Spinal cord (tissue), 10 donors: ENCODE data around the gene DISC1. TPM values are rescaled to one million over a fixed set of nuclear protein-coding genes. Genes with fewer than 3 reads are reported as not detected.
"Not testable (repeated sequence)": the region's sequence is repeated elsewhere in the genome, so short reads cannot be mapped to it uniquely, and the experiment has no call there.

Experiments
- DNase-seq, 6 donors: peaks; one replicate each; pipeline versions ENCODE4 v3.0.0 to v3.0.0-alpha.2; 2013 to 2015; ENCODE audit warnings: low spot score in 6 of 6, low read depth in 4 of 6
- H3K27ac ChIP-seq: one replicate; pipeline ENCODE4 v1.5.1; 2013; ENCODE audit warnings: low read depth, low read length, control low read depth
- H3K27me3 ChIP-seq: one replicate; pipeline ENCODE4 v1.6.1; 2013; ENCODE audit warnings: low read length; ENCODE audit not compliant: control insufficient read depth, insufficient read depth
- H3K36me3 ChIP-seq: one replicate; pipeline ENCODE4 v1.6.1; 2013; ENCODE audit warnings: low read length; ENCODE audit not compliant: control insufficient read depth, insufficient read depth
- H3K4me1 ChIP-seq: one replicate; pipeline ENCODE4 v1.6.1; 2013; ENCODE audit warnings: low read length; ENCODE audit not compliant: control insufficient read depth, insufficient read depth
- H3K4me3 ChIP-seq: one replicate; pipeline ENCODE4 v1.5.1; 2013; ENCODE audit warnings: low read depth, low read length, control low read depth
- H3K9me3 ChIP-seq: one replicate; pipeline ENCODE4 v1.6.1; 2013; ENCODE audit warnings: low read length; ENCODE audit not compliant: control insufficient read depth, insufficient read depth
- WGBS: methylation state at CpG from one replicate; pipeline ENCODE4 v1.1.5; 2013; ENCODE audit warnings: missing lambda C conversion rate; ENCODE audit not compliant: insufficient coverage; 5-methylcytosine and 5-hydroxymethylcytosine counted together
- polyA plus RNA-seq, 2 donors: library from polyadenylated mRNA; unstranded; fragments of 120-200 nt; gene quantifications; one replicate each; pipeline ENCODE4 v1.2.1, GENCODE V29; 2013; ENCODE audit not compliant: insufficient read length in 2 of 2
- total RNA-seq, 2 donors: library from RNA; depleted of rRNA in 1 of 2; stranded (reverse); fragments of 120-200 nt in 1 of 2; fragments of >200 nt in 1 of 2; gene quantifications; one replicate each; pipeline versions ENCODE4 v1.2.3 to v1.2.4, GENCODE V29; 2013 to 2014
- donor health status: healthy.

Gene DISC1
- total and polyA plus RNA-seq, 4 donors = 8.3 to 22.1 (median 13.7) TPM

- no peak overlapping the region for H3K4me3 ChIP-seq
- no peaks in the 10 kb centered on the region for H3K4me1 ChIP-seq
- DNase-seq = no peak
- H3K9me3 ChIP-seq = no peaks in the 10 kb centered on the region
- no peaks in the 10 kb centered on the region for H3K27me3 ChIP-seq
- H3K27ac ChIP-seq = no peak overlapping the region
- no peaks in the 10 kb centered on the region for H3K36me3 ChIP-seq
Measured at GRCh38 chr1:231964961-231965360, 338.4 kb downstream of the DISC1 start.

DNA sequence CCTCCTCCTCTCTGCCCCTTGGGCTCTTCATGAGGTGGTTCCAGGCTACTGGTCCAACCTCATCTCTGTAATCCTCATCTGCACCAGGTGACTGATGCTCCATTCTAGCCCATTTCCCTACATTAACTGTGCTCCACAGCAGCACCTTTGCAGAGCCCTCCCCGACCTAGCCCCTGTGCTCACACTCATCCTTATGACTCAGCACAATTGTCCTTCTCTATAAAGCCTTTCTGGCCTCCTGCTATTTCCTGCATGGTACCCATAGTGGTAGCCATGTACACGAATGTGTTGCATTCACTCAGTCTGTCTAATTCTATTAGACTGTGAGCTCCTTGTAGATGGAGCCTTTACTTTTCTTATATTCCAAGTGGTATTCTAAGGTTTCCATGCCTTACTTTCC is 339.0 kb downstream of the DISC1 start:
- no peaks in the 10 kb centered on the region for H3K27me3 ChIP-seq
- H3K9me3 ChIP-seq = no peaks in the 10 kb centered on the region
- 76% methylated on average over 2 of the region's 2 CpGs for WGBS
- H3K36me3 ChIP-seq = no peaks in the 10 kb centered on the region
- no peaks in the 10 kb centered on the region for H3K4me1 ChIP-seq
- no peak overlapping the region for H3K4me3 ChIP-seq
- no peak overlapping the region for H3K27ac ChIP-seq
- no peak for DNase-seq

DNA sequence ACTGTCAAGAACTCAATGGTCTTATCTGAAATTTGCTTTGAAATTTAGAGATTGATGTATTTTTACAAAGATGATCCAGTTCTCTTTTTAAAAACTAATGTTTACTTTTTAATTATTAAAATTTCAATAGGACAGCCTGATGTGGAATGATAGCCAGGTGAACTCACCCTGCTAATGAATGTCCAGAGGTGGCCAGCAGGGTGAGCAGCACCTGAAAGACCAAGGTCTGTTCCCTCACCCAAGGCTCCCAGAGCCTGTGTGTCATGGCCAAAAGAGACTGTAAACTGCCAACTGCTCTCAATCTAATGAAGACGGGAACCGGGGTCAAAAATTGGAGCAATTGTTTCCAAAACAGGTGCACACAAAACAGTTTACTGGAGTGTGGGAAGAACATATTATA is 340.4 kb downstream of the DISC1 start:
- H3K4me1 ChIP-seq = no peaks in the 10 kb centered on the region
- no peaks in the 10 kb centered on the region for H3K36me3 ChIP-seq
- no peak overlapping the region for H3K27ac ChIP-seq
- H3K9me3 ChIP-seq = no peaks in the 10 kb centered on the region
- DNase-seq = no peak
- no peak overlapping the region for H3K4me3 ChIP-seq
- H3K27me3 ChIP-seq = no peaks in the 10 kb centered on the region
- WGBS = no CpG with 5 or more reads among the region's 2 CpGs

DNA sequence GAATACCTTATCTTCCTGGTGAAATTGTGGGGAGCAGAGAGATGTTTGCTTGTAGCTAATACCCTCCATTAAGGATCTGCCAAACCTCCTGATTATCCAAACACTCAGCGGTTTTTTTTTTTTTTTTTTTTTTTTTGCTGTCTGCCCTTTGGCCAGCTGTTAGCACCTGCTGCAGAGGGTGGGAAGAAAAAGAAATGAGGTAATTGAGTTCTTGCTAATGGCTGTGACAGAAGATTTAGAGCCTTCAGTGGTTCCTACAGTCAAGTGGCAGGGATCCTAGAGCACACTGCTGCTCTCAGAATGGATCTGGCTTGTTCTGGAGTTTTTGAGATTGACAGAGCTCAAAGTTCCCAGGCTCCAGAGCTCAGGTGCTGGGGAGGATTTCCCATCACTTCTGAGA is 342.5 kb downstream of the DISC1 start:
- H3K4me3 ChIP-seq = no peak overlapping the region
- no peaks in the 10 kb centered on the region for H3K36me3 ChIP-seq
- WGBS = no CpG with 5 or more reads among the region's 1 CpG
- H3K9me3 ChIP-seq = no peaks in the 10 kb centered on the region
- no peaks in the 10 kb centered on the region for H3K27me3 ChIP-seq
- no peaks in the 10 kb centered on the region for H3K4me1 ChIP-seq
- no peak overlapping the region for H3K27ac ChIP-seq
- DNase-seq = no peak

GRCh38 chr1:231969761-231970160 is 343.2 kb downstream of the DISC1 start:
- not testable (repeated sequence) for H3K4me3 ChIP-seq, H3K27ac ChIP-seq, DNase-seq, H3K9me3 ChIP-seq, H3K4me1 ChIP-seq, H3K36me3 ChIP-seq, H3K27me3 ChIP-seq
- WGBS = no CpG with 5 or more reads among the region's 5 CpGs

DNA sequence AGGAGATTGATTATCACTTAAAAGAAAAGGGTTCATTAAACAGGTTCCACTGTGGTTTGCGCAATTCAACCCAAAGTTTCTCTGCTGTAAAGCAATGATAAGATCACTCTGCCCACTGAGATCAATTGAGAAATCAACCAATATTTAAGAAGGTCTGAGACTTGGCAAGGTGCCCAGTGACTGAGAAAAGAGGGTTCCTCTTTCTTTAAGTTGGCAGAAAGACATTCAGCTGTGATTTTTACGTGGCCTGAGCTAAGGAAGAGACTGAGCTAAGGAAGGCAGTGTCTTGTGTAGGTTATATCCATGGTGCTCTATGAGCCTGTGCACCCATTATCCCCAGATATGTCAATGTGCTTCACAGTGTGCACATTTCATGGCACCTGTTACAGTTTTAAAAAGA is 344.1 kb downstream of the DISC1 start:
- no CpG with 5 or more reads among the region's 2 CpGs for WGBS
- Histone ChIP-seq H3K9me3 (no peaks in the 10 kb centered on the region), H3K27me3 (no peaks in the 10 kb centered on the region), H3K36me3 (no peaks in the 10 kb centered on the region), H3K27ac (no peak overlapping the region), H3K4me3 (no peak overlapping the region), H3K4me1 (no peaks in the 10 kb centered on the region)
- peak in 1 of 6 donors; percentile 49 for DNase-seq

GRCh38 chr1:231971397-231972110 is 345.0 kb downstream of the DISC1 start:
- peak in 1 of 6 donors; percentile 82 for DNase-seq
- Histone ChIP-seq H3K36me3 (no peaks in the 10 kb centered on the region), H3K27me3 (no peaks in the 10 kb centered on the region), H3K27ac (no peak overlapping the region), H3K9me3 (no peaks in the 10 kb centered on the region), H3K4me3 (no peak overlapping the region), H3K4me1 (no peaks in the 10 kb centered on the region)
- 46% methylated on average over 7 of the region's 12 CpGs for WGBS

DNA sequence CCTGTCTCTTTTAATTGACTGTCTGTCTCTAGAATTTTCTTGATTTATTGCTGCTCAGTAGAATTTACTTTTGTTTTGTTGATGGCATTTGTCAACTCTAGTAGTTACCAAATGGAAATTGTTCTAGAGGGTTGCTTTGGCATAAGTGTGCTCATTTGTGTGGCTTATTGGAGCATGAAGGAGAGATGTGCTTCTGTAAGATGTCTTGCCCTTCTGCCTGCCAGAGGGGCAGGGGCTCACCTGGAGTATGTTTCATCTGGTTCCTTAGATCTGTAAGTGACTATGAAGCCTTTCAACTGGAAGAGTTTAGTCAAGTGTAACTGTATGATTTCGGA is 345.5 kb downstream of the DISC1 start:
- WGBS = 100% methylated on average over 1 of the region's 1 CpG
- Histone ChIP-seq H3K4me1 (no peaks in the 10 kb centered on the region), H3K27ac (no peak overlapping the region), H3K9me3 (no peaks in the 10 kb centered on the region), H3K36me3 (no peaks in the 10 kb centered on the region), H3K4me3 (no peak overlapping the region), H3K27me3 (no peaks in the 10 kb centered on the region)
- DNase-seq = no peak

DNA sequence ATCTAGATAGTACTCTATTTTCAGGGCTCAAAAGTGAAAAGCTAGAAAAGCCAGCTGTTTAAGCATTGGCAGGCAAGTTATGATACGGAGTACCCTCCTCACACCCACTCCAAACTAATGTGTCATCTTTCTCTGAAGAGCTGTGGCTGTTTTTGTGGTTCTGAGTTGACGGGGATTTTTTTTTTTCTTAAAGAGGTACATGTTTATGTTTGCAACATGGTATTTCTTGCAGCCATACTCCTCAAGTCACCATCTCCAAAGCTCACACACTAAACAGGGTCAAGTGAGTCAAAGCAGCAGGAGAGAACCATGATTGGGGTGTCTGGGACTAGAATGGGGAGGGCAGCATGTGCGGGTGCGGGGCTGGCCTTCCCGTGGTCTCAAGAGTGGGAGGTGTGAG is 347.2 kb downstream of the DISC1 start:
- H3K9me3 ChIP-seq = no peaks in the 10 kb centered on the region

DNA sequence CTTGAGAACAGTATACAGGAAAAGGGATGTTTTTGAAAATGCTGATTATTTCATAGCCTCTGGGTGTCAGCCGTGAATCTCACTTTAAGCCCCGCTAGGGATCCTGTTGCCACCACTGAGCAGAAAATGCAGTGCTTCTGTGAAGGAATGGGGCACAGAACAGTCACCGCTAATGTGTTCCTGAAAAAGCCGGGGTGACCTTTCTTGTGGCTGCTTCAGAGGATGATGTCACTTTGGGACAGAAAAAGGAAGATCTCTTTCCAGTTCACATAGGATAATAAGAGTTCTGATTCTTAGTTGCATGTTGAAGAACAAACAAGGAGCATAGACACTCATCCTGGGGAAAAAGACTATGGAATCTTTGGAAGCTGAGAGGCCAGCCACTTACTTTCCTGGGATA is 349.6 kb downstream of the DISC1 start:
- no peaks in the 10 kb centered on the region for H3K36me3 ChIP-seq
- no peaks in the 10 kb centered on the region for H3K9me3 ChIP-seq
- H3K4me3 ChIP-seq = no peak overlapping the region
- H3K4me1 ChIP-seq = no peaks in the 10 kb centered on the region
- H3K27me3 ChIP-seq = no peaks in the 10 kb centered on the region
- DNase-seq = no peak
- no peak overlapping the region for H3K27ac ChIP-seq
- 94% methylated on average over 4 of the region's 4 CpGs for WGBS

More for the DNA sequence above, 347.2 kb downstream of the DISC1 start:
- no peak overlapping the region for H3K4me3 ChIP-seq
- WGBS = no CpG with 5 or more reads among the region's 5 CpGs
- H3K27ac ChIP-seq = no peak overlapping the region
- H3K4me1 ChIP-seq = no peaks in the 10 kb centered on the region
- DNase-seq = no peak
- no peaks in the 10 kb centered on the region for H3K36me3 ChIP-seq
- no peaks in the 10 kb centered on the region for H3K27me3 ChIP-seq
